ENCODE data around the gene IQGAP3. TPM values are rescaled to one million over a fixed set of nuclear protein-coding genes. Genes with fewer than 3 reads are reported as not detected.

Gene IQGAP3
- polyA plus RNA-seq, 1 donor from 2014 or later, result not detected

GRCh38 chr1:156578055-156578454 is 5.7 kb upstream of the IQGAP3 start:
- H3K27me3 ChIP-seq (ENCODE audit: insufficient read depth, low read depth, low read length), result no peaks in the 10 kb centered on the region
- no peaks in the 10 kb centered on the region for H3K79me2 ChIP-seq (replicated peaks; ENCODE audit: insufficient read depth, low read length)
- H3K4me3 ChIP-seq (ENCODE audit: low read length), result no peak overlapping the region
- no peaks in the 10 kb centered on the region for H4K20me1 ChIP-seq (ENCODE audit: insufficient read depth)
- no peaks in the 10 kb centered on the region for H3F3A ChIP-seq (ENCODE audit: insufficient read depth, low read length, poor library complexity, severe bottlenecking)
- H3K9ac ChIP-seq (ENCODE audit: low read length), result no peak overlapping the region
- no peaks in the 10 kb centered on the region for H3K9me3 ChIP-seq (ENCODE audit: low read length)
- TF ChIP-seq EZH2 (IDR thresholded peaks at IDR 0.05; ENCODE audit: borderline replicate concordance, insufficient read depth, low read length, poor library complexity, severe bottlenecking) (no peak), CTCF (IDR thresholded peaks at IDR 0.05; ENCODE audit: poor library complexity, severe bottlenecking) (no peak), REST (IDR thresholded peaks at IDR 0.05; ENCODE audit: borderline replicate concordance) (no peak), MXI1 (conservative IDR thresholded peaks at IDR 0.05; ENCODE audit: poor library complexity, severe bottlenecking) (no peak), POLR2AphosphoS5 (IDR thresholded peaks at IDR 0.05) (no peak), TAF1 (IDR thresholded peaks at IDR 0.05; ENCODE audit: low read depth) (no peak), RAD21 (conservative IDR thresholded peaks at IDR 0.05) (no peak), EP300 (conservative IDR thresholded peaks at IDR 0.05; ENCODE audit: poor library complexity, severe bottlenecking) (no peak)
- H3K9me2 ChIP-seq (ENCODE audit: insufficient read depth, low read length), result no peaks in the 10 kb centered on the region
- H3K27ac ChIP-seq (ENCODE audit: low read length), result no peak overlapping the region
- no peak overlapping the region for H3K4me2 ChIP-seq (ENCODE audit: low read length)
- no peaks in the 10 kb centered on the region for H3K36me3 ChIP-seq (ENCODE audit: insufficient read depth, low read length)
- no peak overlapping the region for H2AFZ ChIP-seq (ENCODE audit: low read depth, low read length)

DNA sequence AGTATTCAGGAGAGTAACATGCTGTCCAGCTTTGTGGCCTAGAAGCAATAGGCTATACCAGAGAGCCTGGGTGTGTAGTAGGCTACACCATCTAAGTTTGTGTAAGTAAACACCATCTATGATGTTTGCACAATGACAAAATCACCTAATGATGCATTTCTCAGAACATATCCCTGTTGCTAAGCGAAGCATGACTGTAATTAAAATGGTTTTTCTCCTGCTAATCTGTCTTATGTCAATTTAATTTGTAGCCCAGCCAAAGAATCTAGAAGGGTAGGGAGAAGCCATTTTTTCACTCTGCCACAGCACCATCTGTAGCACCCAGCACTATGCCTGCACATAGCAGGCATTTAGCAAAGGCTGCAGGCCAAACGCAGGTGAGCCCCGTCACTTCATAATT is 5.2 kb upstream of the IQGAP3 start:
- Histone ChIP-seq H3K27me3 (ENCODE audit: insufficient read depth, low read depth, low read length) (no peaks in the 10 kb centered on the region), H3K9me3 (ENCODE audit: low read length) (no peaks in the 10 kb centered on the region), H3K27ac (ENCODE audit: low read length) (no peak overlapping the region), H3K4me2 (ENCODE audit: low read length) (no peak overlapping the region), H3K9ac (ENCODE audit: low read length) (no peak overlapping the region), H4K20me1 (ENCODE audit: insufficient read depth) (no peaks in the 10 kb centered on the region), H3K4me3 (ENCODE audit: low read length) (no peak overlapping the region), H3K79me2 (replicated peaks; ENCODE audit: insufficient read depth, low read length) (no peaks in the 10 kb centered on the region), H2AFZ (ENCODE audit: low read depth, low read length) (no peak overlapping the region), H3K9me2 (ENCODE audit: insufficient read depth, low read length) (no peaks in the 10 kb centered on the region), H3K36me3 (ENCODE audit: insufficient read depth, low read length) (no peaks in the 10 kb centered on the region), H3F3A (ENCODE audit: insufficient read depth, low read length, poor library complexity, severe bottlenecking) (no peaks in the 10 kb centered on the region)
- TF ChIP-seq EP300 (conservative IDR thresholded peaks at IDR 0.05; ENCODE audit: poor library complexity, severe bottlenecking), result no peak
- no peak for TF ChIP-seq POLR2AphosphoS5 (IDR thresholded peaks at IDR 0.05)
- no peak for TF ChIP-seq SMC3 (conservative IDR thresholded peaks at IDR 0.05; ENCODE audit: poor library complexity)
- TF ChIP-seq RAD21 (conservative IDR thresholded peaks at IDR 0.05), result no peak
- TF ChIP-seq REST (IDR thresholded peaks at IDR 0.05; ENCODE audit: borderline replicate concordance), result no peak
- no peak for TF ChIP-seq TAF1 (IDR thresholded peaks at IDR 0.05; ENCODE audit: low read depth)
- TF ChIP-seq CTCF (IDR thresholded peaks at IDR 0.05; ENCODE audit: poor library complexity, severe bottlenecking), result no peak
- no peak for TF ChIP-seq MXI1 (conservative IDR thresholded peaks at IDR 0.05; ENCODE audit: poor library complexity, severe bottlenecking)
- no peak for TF ChIP-seq EZH2 (IDR thresholded peaks at IDR 0.05; ENCODE audit: borderline replicate concordance, insufficient read depth, low read length, poor library complexity, severe bottlenecking)
